ENCODE data around the gene FAM83G.

- no peak for TF ChIP-seq POLR2A (IDR thresholded peaks at IDR 0.05)
- no peak for TF ChIP-seq CTCF (IDR thresholded peaks at IDR 0.05)
- no peak for TF ChIP-seq POLR2AphosphoS5 (IDR thresholded peaks at IDR 0.05)
Measured at GRCh38 chr17:18959071-18959844, 45.3 kb downstream of the FAM83G start.
